DND-41 (cell line): ENCODE data around the gene SLC16A6.

Experiments used
- ATAC-seq: fragments of 200-7000 bp; cut with Tn5 transposase; 3 replicates; pipeline ENCODE4 v1.9.1; 2021; ENCODE audit warnings: low read depth; ENCODE audit not compliant: insufficient read depth
- DNase-seq: peaks from one replicate; pipeline ENCODE4 v3.0.0-alpha.2; 2020
- H2AFZ ChIP-seq: 2 replicates; pipeline ENCODE4 v1.6.0; 2012; ENCODE audit warnings: low read depth, low read length
- H3K27ac ChIP-seq: 2 replicates; pipeline ENCODE4 v1.5.1; 2012; ENCODE audit warnings: low read length, inconsistent platforms
- H3K27me3 ChIP-seq: fragments of 200-600 bp; sonication (generic); 2 replicates; pipeline ENCODE4 v1.6.0; 2012; ENCODE audit warnings: low read length, mild to moderate bottlenecking, inconsistent platforms; ENCODE audit not compliant: insufficient read depth, poor library complexity
- H3K36me3 ChIP-seq: 2 replicates; pipeline ENCODE4 v1.5.1; 2012; ENCODE audit warnings: low read length, inconsistent platforms; ENCODE audit not compliant: insufficient read depth
- H3K4me1 ChIP-seq: 2 replicates; pipeline ENCODE4 v1.5.1; 2012; ENCODE audit warnings: mild to moderate bottlenecking, low read length; ENCODE audit not compliant: insufficient read depth
- H3K4me2 ChIP-seq: 2 replicates; pipeline ENCODE4 v1.6.0; 2012; ENCODE audit warnings: mild to moderate bottlenecking, moderate library complexity, low read length, inconsistent platforms; ENCODE audit not compliant: insufficient read depth
- H3K4me3 ChIP-seq, 2 experiments: fragments of 200-600 bp in 1 of 2; shearing (Covaris generic) in 1 of 2; 2 replicates each; pipeline ENCODE4 v1.5.1; 2012 to 2016; ENCODE audit warnings: inconsistent platforms in 2 of 2, low read length in 2 of 2, mild to moderate bottlenecking in 2 of 2, low read depth in 1 of 2, moderate library complexity in 1 of 2
- H3K79me2 ChIP-seq: 2 replicates; pipeline ENCODE4 v1.6.0; 2012; ENCODE audit warnings: low read length, inconsistent platforms; ENCODE audit not compliant: insufficient read depth
- H3K9ac ChIP-seq: 2 replicates; pipeline ENCODE4 v1.6.0; 2012; ENCODE audit warnings: low read depth, mild to moderate bottlenecking, inconsistent platforms, low read length, moderate library complexity
- H3K9me3 ChIP-seq: 2 replicates; pipeline ENCODE4 v1.5.1; 2012; ENCODE audit warnings: low read length, moderate library complexity, mild to moderate bottlenecking, inconsistent platforms; ENCODE audit not compliant: insufficient read depth, severe bottlenecking
- H4K20me1 ChIP-seq: 2 replicates; pipeline ENCODE4 v1.6.0; 2012; ENCODE audit warnings: low read length; ENCODE audit not compliant: insufficient read depth
- EZH2 ChIP-seq: IDR thresholded peaks from 3 replicates; pipeline ENCODE4 v1.6.1; 2012; ENCODE audit warnings: borderline replicate concordance, low read depth, mild to moderate bottlenecking, moderate library complexity, low read length, inconsistent platforms; ENCODE audit not compliant: severe bottlenecking
- TF ChIP-seq, protein P1 (sequence below): IDR thresholded peaks from 2 replicates; pipeline ENCODE4 v1.5.1; 2012; ENCODE audit warnings: borderline replicate concordance, low read length, moderate library complexity, mild to moderate bottlenecking; ENCODE audit not compliant: poor library complexity, severe bottlenecking; ENCODE audit errors: extremely low read depth

SLC16A6 gene

GRCh38 chr17:68294196-68294555 is 3.2 kb upstream of the SLC16A6 start:
- DNase-seq (no peak), ATAC-seq (no peak)
- H3K27ac ChIP-seq = peak overlapping the region; percentile 23; the same call in 1 of the 2 replicates
- TF ChIP-seq, protein P1, sequence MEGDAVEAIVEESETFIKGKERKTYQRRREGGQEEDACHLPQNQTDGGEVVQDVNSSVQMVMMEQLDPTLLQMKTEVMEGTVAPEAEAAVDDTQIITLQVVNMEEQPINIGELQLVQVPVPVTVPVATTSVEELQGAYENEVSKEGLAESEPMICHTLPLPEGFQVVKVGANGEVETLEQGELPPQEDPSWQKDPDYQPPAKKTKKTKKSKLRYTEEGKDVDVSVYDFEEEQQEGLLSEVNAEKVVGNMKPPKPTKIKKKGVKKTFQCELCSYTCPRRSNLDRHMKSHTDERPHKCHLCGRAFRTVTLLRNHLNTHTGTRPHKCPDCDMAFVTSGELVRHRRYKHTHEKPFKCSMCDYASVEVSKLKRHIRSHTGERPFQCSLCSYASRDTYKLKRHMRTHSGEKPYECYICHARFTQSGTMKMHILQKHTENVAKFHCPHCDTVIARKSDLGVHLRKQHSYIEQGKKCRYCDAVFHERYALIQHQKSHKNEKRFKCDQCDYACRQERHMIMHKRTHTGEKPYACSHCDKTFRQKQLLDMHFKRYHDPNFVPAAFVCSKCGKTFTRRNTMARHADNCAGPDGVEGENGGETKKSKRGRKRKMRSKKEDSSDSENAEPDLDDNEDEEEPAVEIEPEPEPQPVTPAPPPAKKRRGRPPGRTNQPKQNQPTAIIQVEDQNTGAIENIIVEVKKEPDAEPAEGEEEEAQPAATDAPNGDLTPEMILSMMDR = no peak
- TF ChIP-seq EZH2 = no peak
- no peaks in the 10 kb centered on the region for H3K9me3 ChIP-seq
- no peak overlapping the region for H3K4me2 ChIP-seq
- H3K4me3 ChIP-seq = no peak overlapping the region
- no peaks in the 10 kb centered on the region for H3K36me3 ChIP-seq
- H3K9ac ChIP-seq = no peak overlapping the region
- H4K20me1 ChIP-seq = no peaks in the 10 kb centered on the region
- peaks cover 38% of the 10 kb centered on the region for H3K79me2 ChIP-seq
- H3K4me1 ChIP-seq = peaks cover 80% of the 10 kb centered on the region
- no peaks in the 10 kb centered on the region for H3K27me3 ChIP-seq
- H2AFZ ChIP-seq = no peak overlapping the region

DNA sequence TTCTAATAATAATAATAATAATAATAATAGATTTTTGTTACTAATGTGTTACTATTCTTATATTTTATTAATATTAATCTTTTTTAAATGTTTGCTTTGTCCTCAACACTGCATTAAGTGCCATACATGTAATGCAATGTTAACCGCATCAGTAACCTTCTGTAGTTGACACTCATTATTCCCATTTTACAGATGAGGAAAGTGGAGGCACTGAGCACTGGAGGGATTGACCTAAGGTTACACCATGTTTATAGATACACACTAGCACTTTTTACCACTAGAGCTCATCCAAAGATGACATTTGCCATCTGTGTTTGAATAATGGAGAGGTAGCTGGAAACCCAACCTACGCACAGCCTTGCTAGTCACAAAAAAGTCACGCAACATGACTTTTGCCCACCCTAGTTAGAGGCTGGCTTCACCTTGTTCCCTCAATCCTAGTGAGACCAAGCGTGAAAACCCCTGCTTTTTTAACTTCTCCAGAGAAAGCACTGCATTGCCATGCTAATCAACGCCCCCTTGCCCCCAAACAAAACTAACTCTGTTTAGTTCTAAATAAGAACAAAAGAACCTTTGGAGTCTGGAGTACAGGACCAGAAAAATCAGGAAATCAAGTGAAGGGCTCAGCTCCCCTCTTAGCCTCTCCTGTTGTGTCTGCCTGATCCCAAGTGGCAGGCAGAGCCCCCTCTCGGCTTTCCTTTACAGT is 2.7 kb upstream of the SLC16A6 start:
- Histone ChIP-seq H2AFZ (no peak overlapping the region), H3K79me2 (peaks cover 44% of the 10 kb centered on the region), H3K9ac (no peak overlapping the region), H3K36me3 (no peaks in the 10 kb centered on the region), H3K27me3 (no peaks in the 10 kb centered on the region), H3K4me3 (no peak overlapping the region), H3K4me1 (peaks cover 84% of the 10 kb centered on the region), H3K27ac (peak overlapping the region; percentile 47; the same call in 1 of the 2 replicates), H4K20me1 (no peaks in the 10 kb centered on the region), H3K9me3 (no peaks in the 10 kb centered on the region), H3K4me2 (peak overlapping the region; percentile 81)
- DNase-seq (no peak), ATAC-seq (no peak)
- no peak for TF ChIP-seq EZH2
- TF ChIP-seq, protein P1 = no peak

- H3K27me3 ChIP-seq = no peaks in the 10 kb centered on the region
- no peaks in the 10 kb centered on the region for H3K9me3 ChIP-seq
- peak overlapping the region; percentile 93 for H3K27ac ChIP-seq
- peaks cover 46% of the 10 kb centered on the region for H3K79me2 ChIP-seq
- H4K20me1 ChIP-seq = no peaks in the 10 kb centered on the region
- peak overlapping the region; percentile 83 for H2AFZ ChIP-seq
- H3K9ac ChIP-seq = peak overlapping the region; percentile 89
- peaks cover 76% of the 10 kb centered on the region for H3K4me1 ChIP-seq
- DNase-seq (no peak), ATAC-seq (no peak)
- peak overlapping the region; percentile 81 for H3K4me2 ChIP-seq
- H3K36me3 ChIP-seq = no peaks in the 10 kb centered on the region
- TF ChIP-seq, protein P1 = no peak
- no peak for TF ChIP-seq EZH2
- peak overlapping the region; percentile 35 to 67; a peak in 3 of 4 replicates for H3K4me3 ChIP-seq
Observed at GRCh38 chr17:68292689-68293040, 1.7 kb upstream of the SLC16A6 start.
